ENCODE data around the gene HPN.

Gene HPN

GRCh38 chr19:35029737-35030256, 11.7 kb upstream of the HPN start (continued):
- no peak for TF ChIP-seq ZNF214 (tag by site-specific recombination; IDR thresholded peaks at IDR 0.05; ENCODE audit: borderline replicate concordance)
- peak; percentile 13; the same call in 1 of the 2 replicates for TF ChIP-seq ZSCAN30 (tag by site-specific recombination; IDR thresholded peaks at IDR 0.05)
- peak; percentile 77; the same call in 1 of the 2 replicates for TF ChIP-seq KLF7 (tag by site-specific recombination; IDR thresholded peaks at IDR 0.05; ENCODE audit: borderline replicate concordance)
- TF ChIP-seq, protein P1, sequence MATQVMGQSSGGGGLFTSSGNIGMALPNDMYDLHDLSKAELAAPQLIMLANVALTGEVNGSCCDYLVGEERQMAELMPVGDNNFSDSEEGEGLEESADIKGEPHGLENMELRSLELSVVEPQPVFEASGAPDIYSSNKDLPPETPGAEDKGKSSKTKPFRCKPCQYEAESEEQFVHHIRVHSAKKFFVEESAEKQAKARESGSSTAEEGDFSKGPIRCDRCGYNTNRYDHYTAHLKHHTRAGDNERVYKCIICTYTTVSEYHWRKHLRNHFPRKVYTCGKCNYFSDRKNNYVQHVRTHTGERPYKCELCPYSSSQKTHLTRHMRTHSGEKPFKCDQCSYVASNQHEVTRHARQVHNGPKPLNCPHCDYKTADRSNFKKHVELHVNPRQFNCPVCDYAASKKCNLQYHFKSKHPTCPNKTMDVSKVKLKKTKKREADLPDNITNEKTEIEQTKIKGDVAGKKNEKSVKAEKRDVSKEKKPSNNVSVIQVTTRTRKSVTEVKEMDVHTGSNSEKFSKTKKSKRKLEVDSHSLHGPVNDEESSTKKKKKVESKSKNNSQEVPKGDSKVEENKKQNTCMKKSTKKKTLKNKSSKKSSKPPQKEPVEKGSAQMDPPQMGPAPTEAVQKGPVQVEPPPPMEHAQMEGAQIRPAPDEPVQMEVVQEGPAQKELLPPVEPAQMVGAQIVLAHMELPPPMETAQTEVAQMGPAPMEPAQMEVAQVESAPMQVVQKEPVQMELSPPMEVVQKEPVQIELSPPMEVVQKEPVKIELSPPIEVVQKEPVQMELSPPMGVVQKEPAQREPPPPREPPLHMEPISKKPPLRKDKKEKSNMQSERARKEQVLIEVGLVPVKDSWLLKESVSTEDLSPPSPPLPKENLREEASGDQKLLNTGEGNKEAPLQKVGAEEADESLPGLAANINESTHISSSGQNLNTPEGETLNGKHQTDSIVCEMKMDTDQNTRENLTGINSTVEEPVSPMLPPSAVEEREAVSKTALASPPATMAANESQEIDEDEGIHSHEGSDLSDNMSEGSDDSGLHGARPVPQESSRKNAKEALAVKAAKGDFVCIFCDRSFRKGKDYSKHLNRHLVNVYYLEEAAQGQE (tag by site-specific recombination; IDR thresholded peaks at IDR 0.05): 0 out of 2 replicates have a peak, but pooled peaks have one; percentile 8
- TF ChIP-seq, protein P2, sequence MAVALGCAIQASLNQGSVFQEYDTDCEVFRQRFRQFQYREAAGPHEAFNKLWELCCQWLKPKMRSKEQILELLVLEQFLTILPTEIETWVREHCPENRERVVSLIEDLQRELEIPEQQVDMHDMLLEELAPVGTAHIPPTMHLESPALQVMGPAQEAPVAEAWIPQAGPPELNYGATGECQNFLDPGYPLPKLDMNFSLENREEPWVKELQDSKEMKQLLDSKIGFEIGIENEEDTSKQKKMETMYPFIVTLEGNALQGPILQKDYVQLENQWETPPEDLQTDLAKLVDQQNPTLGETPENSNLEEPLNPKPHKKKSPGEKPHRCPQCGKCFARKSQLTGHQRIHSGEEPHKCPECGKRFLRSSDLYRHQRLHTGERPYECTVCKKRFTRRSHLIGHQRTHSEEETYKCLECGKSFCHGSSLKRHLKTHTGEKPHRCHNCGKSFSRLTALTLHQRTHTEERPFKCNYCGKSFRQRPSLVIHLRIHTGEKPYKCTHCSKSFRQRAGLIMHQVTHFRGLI (tag by site-specific recombination; IDR thresholded peaks at IDR 0.05): peak; percentile 39; the same call in 1 of the 2 replicates
- TF ChIP-seq ZNF501 (tag by site-specific recombination; IDR thresholded peaks at IDR 0.05): peak; percentile 55; the same call in 1 of the 2 replicates
- TF ChIP-seq ZSCAN18 (tag by site-specific recombination; IDR thresholded peaks at IDR 0.05): peak; percentile 14; the same call in 1 of the 2 replicates
- 0 out of 2 replicates have a peak, but pooled peaks have one; percentile 6 for TF ChIP-seq ZBTB6 (tag by site-specific recombination; IDR thresholded peaks at IDR 0.05)
- TF ChIP-seq ZNF341 (tag by site-specific recombination; IDR thresholded peaks at IDR 0.05; ENCODE audit: low read depth): peak; percentile 89
- no peak for TF ChIP-seq ZNF792 (tag by site-specific recombination; IDR thresholded peaks at IDR 0.05)
- TF ChIP-seq, protein P3, sequence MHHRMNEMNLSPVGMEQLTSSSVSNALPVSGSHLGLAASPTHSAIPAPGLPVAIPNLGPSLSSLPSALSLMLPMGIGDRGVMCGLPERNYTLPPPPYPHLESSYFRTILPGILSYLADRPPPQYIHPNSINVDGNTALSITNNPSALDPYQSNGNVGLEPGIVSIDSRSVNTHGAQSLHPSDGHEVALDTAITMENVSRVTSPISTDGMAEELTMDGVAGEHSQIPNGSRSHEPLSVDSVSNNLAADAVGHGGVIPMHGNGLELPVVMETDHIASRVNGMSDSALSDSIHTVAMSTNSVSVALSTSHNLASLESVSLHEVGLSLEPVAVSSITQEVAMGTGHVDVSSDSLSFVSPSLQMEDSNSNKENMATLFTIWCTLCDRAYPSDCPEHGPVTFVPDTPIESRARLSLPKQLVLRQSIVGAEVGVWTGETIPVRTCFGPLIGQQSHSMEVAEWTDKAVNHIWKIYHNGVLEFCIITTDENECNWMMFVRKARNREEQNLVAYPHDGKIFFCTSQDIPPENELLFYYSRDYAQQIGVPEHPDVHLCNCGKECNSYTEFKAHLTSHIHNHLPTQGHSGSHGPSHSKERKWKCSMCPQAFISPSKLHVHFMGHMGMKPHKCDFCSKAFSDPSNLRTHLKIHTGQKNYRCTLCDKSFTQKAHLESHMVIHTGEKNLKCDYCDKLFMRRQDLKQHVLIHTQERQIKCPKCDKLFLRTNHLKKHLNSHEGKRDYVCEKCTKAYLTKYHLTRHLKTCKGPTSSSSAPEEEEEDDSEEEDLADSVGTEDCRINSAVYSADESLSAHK (tag by site-specific recombination; IDR thresholded peaks at IDR 0.05): no peak
- peak; percentile 23 for TF ChIP-seq ZBTB26 (tag by site-specific recombination; optimal IDR thresholded peaks at IDR 0.05)
- 0 out of 2 replicates have a peak, but pooled peaks have one; percentile 38 for TF ChIP-seq KLF8 (tag by site-specific recombination; IDR thresholded peaks at IDR 0.05)
- no peak for TF ChIP-seq ZNF707 (tag by site-specific recombination; IDR thresholded peaks at IDR 0.05)
- no peak for TF ChIP-seq KLF17 (tag by site-specific recombination; IDR thresholded peaks at IDR 0.05)
- peak; percentile 41; the same call in 1 of the 2 replicates for TF ChIP-seq KLF1 (tag by site-specific recombination; IDR thresholded peaks at IDR 0.05)
- TF ChIP-seq ZIC2 (tag by site-specific recombination; IDR thresholded peaks at IDR 0.05): peak; percentile 84
- 0 out of 2 replicates have a peak, but pooled peaks have one; percentile 33 for TF ChIP-seq ZNF2 (tag by site-specific recombination; IDR thresholded peaks at IDR 0.05)
- TF ChIP-seq GLIS1 (tag by site-specific recombination; IDR thresholded peaks at IDR 0.05): peak; percentile 95
- no peak for TF ChIP-seq ZNF138 (tag by site-specific recombination; IDR thresholded peaks at IDR 0.05; ENCODE audit: borderline replicate concordance)
